ENCODE results near the gene GYPE. TPM values are rescaled to one million over a fixed set of nuclear protein-coding genes. Genes with fewer than 3 reads are reported as not detected.

The GYPE gene
- total RNA-seq, 4 donors from 2014 or later, result 0.19 TPM; not detected in 3

Other genes with a start within 250 kb of the GYPE start
- not detected for gene FREM3, start 204.9 kb downstream of the GYPE start, total RNA-seq
- gene GYPB, start 113.8 kb upstream of the GYPE start, total RNA-seq, result not detected
- not detected for gene GYPA, start 235.2 kb upstream of the GYPE start, total RNA-seq

Data from lower leg skin (tissue), 4 donors.